ENCODE measurements around the gene DCTPP1.

Gene DCTPP1

DNA sequence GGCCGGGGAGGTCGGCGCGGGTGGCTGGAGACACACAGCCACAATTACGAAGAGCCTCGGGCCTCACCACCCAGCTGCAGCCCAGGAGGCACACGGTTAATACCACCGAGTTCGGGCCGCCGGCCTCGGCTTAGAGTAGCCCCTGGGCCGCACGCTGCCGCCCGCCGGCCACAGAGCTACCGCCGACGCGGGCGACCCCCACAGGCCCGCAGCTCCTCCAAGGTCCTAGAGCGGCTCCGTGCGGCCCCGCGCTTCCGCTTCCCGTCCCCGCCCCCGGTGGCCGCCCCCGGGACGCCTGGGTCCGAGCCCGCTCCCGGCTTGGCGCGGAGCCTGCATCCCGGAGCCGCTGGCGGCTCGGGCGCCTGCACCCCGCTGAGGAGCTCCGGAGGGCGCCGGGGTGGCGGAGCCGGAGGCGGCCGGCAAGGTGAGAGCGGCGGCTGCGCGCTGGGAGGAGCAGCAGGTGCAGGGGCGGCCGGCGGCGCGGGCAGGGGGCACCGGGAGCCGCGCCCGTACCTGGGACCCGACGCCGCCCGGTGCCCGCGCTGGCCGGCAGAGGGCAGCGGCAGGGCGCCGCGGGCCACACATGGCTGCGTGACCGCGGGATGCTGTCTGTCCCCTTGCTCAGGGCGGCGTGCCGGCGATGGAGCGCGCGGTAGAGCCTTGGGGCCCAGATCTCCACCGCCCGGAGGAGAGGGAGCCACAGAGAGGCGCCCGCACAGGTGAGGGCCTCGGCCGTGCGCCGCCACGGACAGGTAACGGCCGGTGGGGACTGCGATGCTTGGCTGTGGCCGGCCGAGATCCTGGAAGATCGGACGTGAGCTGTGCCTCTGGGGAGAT, 34.5 kb downstream of the DCTPP1 start, which contains the start of gene ZNF48:
TSS of gene ZNF48 (plus strand) at position 266 of the 837 bp plus-strand sequence. CDS start at position 641, 375 bp downstream.
- ATAC-seq, result peak; percentile 92
- TF ChIP-seq GLIS3 (CRISPR knock-in tag; IDR thresholded peaks at IDR 0.05) (0 out of 2 replicates have a peak, but pooled peaks have one; percentile 57), ZFP3 (CRISPR knock-in tag; IDR thresholded peaks at IDR 0.05) (peak; percentile 64; the same call in 1 of the 2 replicates), ZFP30 (CRISPR knock-in tag; IDR thresholded peaks at IDR 0.05) (no peak), SNAI2 (CRISPR knock-in tag; IDR thresholded peaks at IDR 0.05) (0 out of 2 replicates have a peak, but pooled peaks have one; percentile 57), TCF4 (CRISPR knock-in tag; IDR thresholded peaks at IDR 0.05; ENCODE audit: borderline replicate concordance) (no peak), CSDC2 (CRISPR knock-in tag; IDR thresholded peaks at IDR 0.05) (no peak), BACH2 (CRISPR knock-in tag; IDR thresholded peaks at IDR 0.05; ENCODE audit: borderline replicate concordance) (no peak), RARB (CRISPR knock-in tag; IDR thresholded peaks at IDR 0.05) (no peak), TOX (CRISPR knock-in tag; IDR thresholded peaks at IDR 0.05; ENCODE audit: borderline replicate concordance) (no peak), ESRRG (CRISPR knock-in tag; IDR thresholded peaks at IDR 0.05) (no peak)
- TF ChIP-seq, protein P1, sequence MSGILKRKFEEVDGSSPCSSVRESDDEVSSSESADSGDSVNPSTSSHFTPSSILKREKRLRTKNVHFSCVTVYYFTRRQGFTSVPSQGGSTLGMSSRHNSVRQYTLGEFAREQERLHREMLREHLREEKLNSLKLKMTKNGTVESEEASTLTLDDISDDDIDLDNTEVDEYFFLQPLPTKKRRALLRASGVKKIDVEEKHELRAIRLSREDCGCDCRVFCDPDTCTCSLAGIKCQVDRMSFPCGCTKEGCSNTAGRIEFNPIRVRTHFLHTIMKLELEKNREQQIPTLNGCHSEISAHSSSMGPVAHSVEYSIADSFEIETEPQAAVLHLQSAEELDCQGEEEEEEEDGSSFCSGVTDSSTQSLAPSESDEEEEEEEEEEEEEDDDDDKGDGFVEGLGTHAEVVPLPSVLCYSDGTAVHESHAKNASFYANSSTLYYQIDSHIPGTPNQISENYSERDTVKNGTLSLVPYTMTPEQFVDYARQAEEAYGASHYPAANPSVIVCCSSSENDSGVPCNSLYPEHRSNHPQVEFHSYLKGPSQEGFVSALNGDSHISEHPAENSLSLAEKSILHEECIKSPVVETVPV (CRISPR knock-in tag; IDR thresholded peaks at IDR 0.05), result no peak
- TF ChIP-seq, protein P2, sequence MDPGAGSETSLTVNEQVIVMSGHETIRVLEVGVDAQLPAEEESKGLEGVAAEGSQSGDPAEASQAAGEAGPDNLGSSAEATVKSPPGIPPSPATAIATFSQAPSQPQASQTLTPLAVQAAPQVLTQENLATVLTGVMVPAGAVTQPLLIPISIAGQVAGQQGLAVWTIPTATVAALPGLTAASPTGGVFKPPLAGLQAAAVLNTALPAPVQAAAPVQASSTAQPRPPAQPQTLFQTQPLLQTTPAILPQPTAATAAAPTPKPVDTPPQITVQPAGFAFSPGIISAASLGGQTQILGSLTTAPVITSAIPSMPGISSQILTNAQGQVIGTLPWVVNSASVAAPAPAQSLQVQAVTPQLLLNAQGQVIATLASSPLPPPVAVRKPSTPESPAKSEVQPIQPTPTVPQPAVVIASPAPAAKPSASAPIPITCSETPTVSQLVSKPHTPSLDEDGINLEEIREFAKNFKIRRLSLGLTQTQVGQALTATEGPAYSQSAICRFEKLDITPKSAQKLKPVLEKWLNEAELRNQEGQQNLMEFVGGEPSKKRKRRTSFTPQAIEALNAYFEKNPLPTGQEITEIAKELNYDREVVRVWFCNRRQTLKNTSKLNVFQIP (CRISPR knock-in tag; IDR thresholded peaks at IDR 0.05; ENCODE audit: borderline replicate concordance, low read depth), result 0 out of 2 replicates have a peak, but pooled peaks have one; percentile 64
- TF ChIP-seq, protein P3, sequence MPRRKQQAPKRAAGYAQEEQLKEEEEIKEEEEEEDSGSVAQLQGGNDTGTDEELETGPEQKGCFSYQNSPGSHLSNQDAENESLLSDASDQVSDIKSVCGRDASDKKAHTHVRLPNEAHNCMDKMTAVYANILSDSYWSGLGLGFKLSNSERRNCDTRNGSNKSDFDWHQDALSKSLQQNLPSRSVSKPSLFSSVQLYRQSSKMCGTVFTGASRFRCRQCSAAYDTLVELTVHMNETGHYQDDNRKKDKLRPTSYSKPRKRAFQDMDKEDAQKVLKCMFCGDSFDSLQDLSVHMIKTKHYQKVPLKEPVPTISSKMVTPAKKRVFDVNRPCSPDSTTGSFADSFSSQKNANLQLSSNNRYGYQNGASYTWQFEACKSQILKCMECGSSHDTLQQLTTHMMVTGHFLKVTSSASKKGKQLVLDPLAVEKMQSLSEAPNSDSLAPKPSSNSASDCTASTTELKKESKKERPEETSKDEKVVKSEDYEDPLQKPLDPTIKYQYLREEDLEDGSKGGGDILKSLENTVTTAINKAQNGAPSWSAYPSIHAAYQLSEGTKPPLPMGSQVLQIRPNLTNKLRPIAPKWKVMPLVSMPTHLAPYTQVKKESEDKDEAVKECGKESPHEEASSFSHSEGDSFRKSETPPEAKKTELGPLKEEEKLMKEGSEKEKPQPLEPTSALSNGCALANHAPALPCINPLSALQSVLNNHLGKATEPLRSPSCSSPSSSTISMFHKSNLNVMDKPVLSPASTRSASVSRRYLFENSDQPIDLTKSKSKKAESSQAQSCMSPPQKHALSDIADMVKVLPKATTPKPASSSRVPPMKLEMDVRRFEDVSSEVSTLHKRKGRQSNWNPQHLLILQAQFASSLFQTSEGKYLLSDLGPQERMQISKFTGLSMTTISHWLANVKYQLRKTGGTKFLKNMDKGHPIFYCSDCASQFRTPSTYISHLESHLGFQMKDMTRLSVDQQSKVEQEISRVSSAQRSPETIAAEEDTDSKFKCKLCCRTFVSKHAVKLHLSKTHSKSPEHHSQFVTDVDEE (CRISPR knock-in tag; IDR thresholded peaks at IDR 0.05), result 0 out of 2 replicates have a peak, but pooled peaks have one; percentile 35

DNA sequence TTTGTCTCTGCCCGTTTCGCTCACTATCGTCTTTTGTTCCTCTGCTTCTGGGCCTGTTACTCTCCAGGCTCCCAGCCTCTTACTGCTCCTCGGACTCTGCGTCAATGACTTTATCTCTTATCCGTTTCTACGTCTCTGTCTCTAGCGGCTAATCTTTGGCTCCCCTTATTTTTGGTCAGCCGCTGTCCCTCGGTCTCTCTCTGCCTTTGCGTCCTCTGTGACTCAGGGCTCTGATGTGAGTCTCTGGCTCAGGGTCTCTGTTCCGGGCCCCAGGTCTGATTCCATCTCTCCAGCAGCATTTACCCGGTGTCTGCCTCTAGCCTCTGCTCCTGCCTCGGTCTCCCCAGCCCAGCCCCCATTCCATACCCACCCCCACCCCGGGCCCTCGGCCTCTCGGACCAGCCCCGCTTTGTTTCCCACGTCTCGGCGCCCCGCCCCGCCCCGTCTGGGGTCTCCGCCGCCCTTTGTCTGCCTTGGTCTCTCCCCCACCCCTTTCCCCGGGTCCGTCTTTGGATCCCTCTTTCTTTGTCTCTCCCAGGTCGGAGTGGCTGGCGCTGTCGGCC, 35.2 kb downstream of the DCTPP1 start:
- TF ChIP-seq, protein P4, sequence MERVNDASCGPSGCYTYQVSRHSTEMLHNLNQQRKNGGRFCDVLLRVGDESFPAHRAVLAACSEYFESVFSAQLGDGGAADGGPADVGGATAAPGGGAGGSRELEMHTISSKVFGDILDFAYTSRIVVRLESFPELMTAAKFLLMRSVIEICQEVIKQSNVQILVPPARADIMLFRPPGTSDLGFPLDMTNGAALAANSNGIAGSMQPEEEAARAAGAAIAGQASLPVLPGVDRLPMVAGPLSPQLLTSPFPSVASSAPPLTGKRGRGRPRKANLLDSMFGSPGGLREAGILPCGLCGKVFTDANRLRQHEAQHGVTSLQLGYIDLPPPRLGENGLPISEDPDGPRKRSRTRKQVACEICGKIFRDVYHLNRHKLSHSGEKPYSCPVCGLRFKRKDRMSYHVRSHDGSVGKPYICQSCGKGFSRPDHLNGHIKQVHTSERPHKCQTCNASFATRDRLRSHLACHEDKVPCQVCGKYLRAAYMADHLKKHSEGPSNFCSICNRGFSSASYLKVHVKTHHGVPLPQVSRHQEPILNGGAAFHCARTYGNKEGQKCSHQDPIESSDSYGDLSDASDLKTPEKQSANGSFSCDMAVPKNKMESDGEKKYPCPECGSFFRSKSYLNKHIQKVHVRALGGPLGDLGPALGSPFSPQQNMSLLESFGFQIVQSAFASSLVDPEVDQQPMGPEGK (CRISPR knock-in tag; IDR thresholded peaks at IDR 0.05; ENCODE audit: borderline replicate concordance), result no peak
- TF ChIP-seq ZC3H10 (CRISPR knock-in tag; IDR thresholded peaks at IDR 0.05) (no peak), ISL1 (CRISPR knock-in tag; IDR thresholded peaks at IDR 0.05) (no peak), ZFP30 (CRISPR knock-in tag; IDR thresholded peaks at IDR 0.05) (no peak), CSDC2 (CRISPR knock-in tag; IDR thresholded peaks at IDR 0.05) (no peak), OSR1 (CRISPR knock-in tag; IDR thresholded peaks at IDR 0.05) (no peak), BACH2 (CRISPR knock-in tag; IDR thresholded peaks at IDR 0.05; ENCODE audit: borderline replicate concordance) (no peak), SNAI2 (CRISPR knock-in tag; IDR thresholded peaks at IDR 0.05) (no peak), GLIS3 (CRISPR knock-in tag; IDR thresholded peaks at IDR 0.05) (no peak), ZNF8 (CRISPR knock-in tag; IDR thresholded peaks at IDR 0.05) (no peak), ZNF70 (CRISPR knock-in tag; IDR thresholded peaks at IDR 0.05) (no peak), ZNF565 (CRISPR knock-in tag; conservative IDR thresholded peaks at IDR 0.05; ENCODE audit: low read depth) (no peak)
- TF ChIP-seq, protein P1 (CRISPR knock-in tag; IDR thresholded peaks at IDR 0.05), result no peak
- TF ChIP-seq, protein P3 (CRISPR knock-in tag; IDR thresholded peaks at IDR 0.05), result no peak
- TF ChIP-seq, protein P5, sequence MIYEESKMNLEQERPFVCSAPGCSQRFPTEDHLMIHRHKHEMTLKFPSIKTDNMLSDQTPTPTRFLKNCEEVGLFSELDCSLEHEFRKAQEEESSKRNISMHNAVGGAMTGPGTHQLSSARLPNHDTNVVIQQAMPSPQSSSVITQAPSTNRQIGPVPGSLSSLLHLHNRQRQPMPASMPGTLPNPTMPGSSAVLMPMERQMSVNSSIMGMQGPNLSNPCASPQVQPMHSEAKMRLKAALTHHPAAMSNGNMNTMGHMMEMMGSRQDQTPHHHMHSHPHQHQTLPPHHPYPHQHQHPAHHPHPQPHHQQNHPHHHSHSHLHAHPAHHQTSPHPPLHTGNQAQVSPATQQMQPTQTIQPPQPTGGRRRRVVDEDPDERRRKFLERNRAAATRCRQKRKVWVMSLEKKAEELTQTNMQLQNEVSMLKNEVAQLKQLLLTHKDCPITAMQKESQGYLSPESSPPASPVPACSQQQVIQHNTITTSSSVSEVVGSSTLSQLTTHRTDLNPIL (CRISPR knock-in tag; IDR thresholded peaks at IDR 0.05; ENCODE audit: low read depth), result no peak
- peak; percentile 51 for ATAC-seq
